Panc1 (cell line): ENCODE measurements around the gene TEX35. TPM values are rescaled to one million over a fixed set of nuclear protein-coding genes. Genes with fewer than 3 reads are reported as not detected.

Experiments
- ATAC-seq: fragments of 200-7000 bp; cut with Tn5 transposase; 2 replicates; pipeline ENCODE4 v1.9.1; 2020; ENCODE audit warnings: mild to moderate bottlenecking, moderate library complexity
- BruUV-seq: library from RNA; stranded (reverse); fragments of 400-500 nt; replicated peaks from 2 replicates; lab custom pipeline; 2021; lab: Mats Ljungman, UMichigan
- CTCF ChIA-PET: fragments of 300-600 bp; sonication (Branson Sonifier 250); formaldehyde crosslinking; loops from one replicate; lab custom pipeline; 2022; ENCODE audit warnings: antibody characterized with exemption; lab: Charles Lee
- POLR2A ChIA-PET: fragments of 300-600 bp; sonication (Branson Sonifier 250); formaldehyde crosslinking; loops from one replicate; lab custom pipeline; 2022; ENCODE audit warnings: antibody characterized with exemption; lab: Charles Lee
- DNase-seq: peaks from one replicate; pipeline ENCODE4 v3.0.0-alpha.2; 2010; ENCODE audit warnings: low read depth, low spot score
- H3K27ac ChIP-seq: 2 replicates; pipeline ENCODE4 v1.5.1; 2011; ENCODE audit warnings: mild to moderate bottlenecking, low read length, inconsistent platforms
- H3K27me3 ChIP-seq: fragments of 200-500 bp; sonication (Bioruptor generic); 2 replicates; pipeline ENCODE4 v1.6.0; 2014; ENCODE audit warnings: low read length, inconsistent platforms; ENCODE audit not compliant: control insufficient read depth, insufficient read depth
- H3K36me3 ChIP-seq: fragments of 200-500 bp; sonication (Bioruptor generic); 2 replicates; pipeline ENCODE4 v1.5.1; 2014; ENCODE audit warnings: inconsistent platforms, mild to moderate bottlenecking, low read length, moderate library complexity; ENCODE audit not compliant: control insufficient read depth, insufficient read depth
- H3K4me1 ChIP-seq: 2 replicates; pipeline ENCODE4 v1.5.1; 2011; ENCODE audit warnings: inconsistent platforms, mild to moderate bottlenecking, low read length, moderate library complexity; ENCODE audit not compliant: control insufficient read depth, insufficient read depth
- H3K4me3 ChIP-seq, 2 experiments: 2 replicates each; pipeline ENCODE4 v1.5.1; 2011 to 2012; ENCODE audit warnings: low read depth in 2 of 2, low read length in 2 of 2, mild to moderate bottlenecking in 2 of 2, inconsistent platforms in 1 of 2, moderate library complexity in 1 of 2
- H3K9me3 ChIP-seq: fragments of 200-500 bp; sonication (Bioruptor generic); 2 replicates; pipeline ENCODE4 v1.5.1; 2014; ENCODE audit warnings: low read depth, mild to moderate bottlenecking, inconsistent platforms, low read length, moderate library complexity; ENCODE audit not compliant: control insufficient read depth, insufficient read depth
- CTCF ChIP-seq: fragments of 450-650 bp; IDR thresholded peaks from 2 replicates; pipeline ENCODE4 v1.5.1; 2017; ENCODE audit warnings: mild to moderate bottlenecking
- POLR2AphosphoS5 ChIP-seq: IDR thresholded peaks from 2 replicates; pipeline ENCODE4 v1.6.1; 2012; ENCODE audit warnings: mild to moderate bottlenecking, low read depth, low read length, moderate library complexity
- REST ChIP-seq, 2 experiments: IDR thresholded peaks; 2 replicates each; pipeline ENCODE4 v1.6.1; 2011 to 2012; ENCODE audit warnings: low read depth in 2 of 2, control low read depth in 1 of 2, low read length in 1 of 2, mild to moderate bottlenecking in 1 of 2, moderate library complexity in 1 of 2; ENCODE audit not compliant: insufficient read depth in 1 of 2
- SIN3A ChIP-seq: IDR thresholded peaks from 2 replicates; pipeline ENCODE4 v1.6.1; 2012; ENCODE audit warnings: low read depth, mild to moderate bottlenecking, low read length, moderate library complexity, borderline replicate concordance; ENCODE audit not compliant: insufficient read depth
- TCF7L2 ChIP-seq: IDR thresholded peaks from 2 replicates; pipeline ENCODE4 v1.6.1; 2011; ENCODE audit warnings: mild to moderate bottlenecking, low read depth, low read length, inconsistent platforms
- in situ Hi-C: cut with HindIII; loops from 2 replicates; pipeline ENCODE4 v1.10.0; 2016; ENCODE audit warnings: low sequenced_read_pairs, low pct_unique_long_range_greater_than_20kb
- intact Hi-C: fragments of 100-400 bp; cut with micrococcal nuclease; formaldehyde crosslinking; loops from one replicate; pipeline ENCODE4 v1.10.0; 2022; ENCODE audit not compliant: unreplicated experiment
- total RNA-seq: library from RNA; stranded (reverse); gene quantifications from one replicate; pipeline ENCODE4 v1.2.1, GENCODE V29; 2021; ENCODE audit not compliant: unreplicated experiment

TEX35 gene
- total RNA-seq, 1 experiment from 2014 or later = not detected

- intact Hi-C loops = no loop called here
- H3K36me3 ChIP-seq = no peaks in the 10 kb centered on the region
- H3K4me3 ChIP-seq = no peak overlapping the region
- H3K9me3 ChIP-seq = no peaks in the 10 kb centered on the region
- ChIA-PET CTCF (no interaction called here), POLR2A (no interaction called here)
- in situ Hi-C loops = no loop called here
- H3K27ac ChIP-seq = no peak overlapping the region
- TF ChIP-seq POLR2AphosphoS5 = no peak
- TF ChIP-seq CTCF = no peak
- TF ChIP-seq TCF7L2 = no peak
- no peak for TF ChIP-seq SIN3A
- TF ChIP-seq REST (IDR thresholded peaks at IDR 0.05; ENCODE audit: insufficient read depth in 1 of 2, low read depth in 2 of 2, low read length in 1 of 2) = no peak
- ATAC-seq (no peak), DNase-seq (no peak)
- BruUV-seq = no TSS peak
- H3K27me3 ChIP-seq = no peaks in the 10 kb centered on the region
- no peaks in the 10 kb centered on the region for H3K4me1 ChIP-seq
Measured at GRCh38 chr1:178520803-178521202, 7.9 kb downstream of the TEX35 start.

- ChIA-PET POLR2A (no interaction called here), CTCF (interaction anchor here (0.5 kb wide), 1 partner anchor 214 kb away, joined by 3 read pairs; no protein-coding TSS in a partner anchor)
- no peaks in the 10 kb centered on the region for H3K4me1 ChIP-seq
- DNase-seq (no peak), ATAC-seq (no peak)
- BruUV-seq = no TSS peak
- in situ Hi-C loops (no loop called here), intact Hi-C loops (no loop called here)
- H3K27me3 ChIP-seq = no peaks in the 10 kb centered on the region
- no peaks in the 10 kb centered on the region for H3K36me3 ChIP-seq
- H3K4me3 ChIP-seq = no peak overlapping the region
- H3K9me3 ChIP-seq = no peaks in the 10 kb centered on the region
- H3K27ac ChIP-seq = no peak overlapping the region
- TF ChIP-seq POLR2AphosphoS5 (no peak), REST (IDR thresholded peaks at IDR 0.05; ENCODE audit: insufficient read depth in 1 of 2, low read depth in 2 of 2, low read length in 1 of 2) (no peak), SIN3A (no peak)
Measured at GRCh38 chr1:178521241-178521640, 8.3 kb downstream of the TEX35 start.
